NT2/D1 (cell line): ENCODE measurements around the gene RHOF.

Experiments
- DNase-seq: peaks from one replicate; pipeline ENCODE4 v3.0.0-alpha.2; 2011; ENCODE audit warnings: low read depth, low spot score
- H3K27me3 ChIP-seq: 2 replicates; pipeline ENCODE4 v1.6.0; 2011; ENCODE audit warnings: mild to moderate bottlenecking; ENCODE audit not compliant: insufficient read length, insufficient read depth
- H3K36me3 ChIP-seq: 2 replicates; pipeline ENCODE4 v1.6.1; 2011; ENCODE audit warnings: mild to moderate bottlenecking, low read length, mixed read lengths; ENCODE audit not compliant: insufficient read depth, insufficient read length
- H3K4me1 ChIP-seq: 2 replicates; pipeline ENCODE4 v1.5.1; 2011; ENCODE audit not compliant: insufficient read depth, insufficient read length
- H3K4me3 ChIP-seq: 2 replicates; pipeline ENCODE4 v1.5.1; 2011; ENCODE audit warnings: low read depth; ENCODE audit not compliant: insufficient read length
- H3K9ac ChIP-seq: 2 replicates; pipeline ENCODE4 v1.6.0; 2011; ENCODE audit warnings: low read depth; ENCODE audit not compliant: insufficient read length
- H3K9me3 ChIP-seq: 2 replicates; pipeline ENCODE4 v1.5.1; 2011; ENCODE audit warnings: mild to moderate bottlenecking, low read length; ENCODE audit not compliant: insufficient read depth
- SUZ12 ChIP-seq: IDR thresholded peaks from 2 replicates; pipeline ENCODE4 v1.6.1; 2011; ENCODE audit not compliant: insufficient read length, insufficient read depth; ENCODE audit errors: extremely low read depth
- YY1 ChIP-seq: IDR thresholded peaks from 2 replicates; pipeline ENCODE4 v1.6.1; 2011; ENCODE audit not compliant: insufficient read length, insufficient read depth
- ZNF274 ChIP-seq: IDR thresholded peaks from 2 replicates; pipeline ENCODE4 v1.6.1; 2011; ENCODE audit warnings: mild to moderate bottlenecking, low read depth, low read length

RHOF gene

DNA sequence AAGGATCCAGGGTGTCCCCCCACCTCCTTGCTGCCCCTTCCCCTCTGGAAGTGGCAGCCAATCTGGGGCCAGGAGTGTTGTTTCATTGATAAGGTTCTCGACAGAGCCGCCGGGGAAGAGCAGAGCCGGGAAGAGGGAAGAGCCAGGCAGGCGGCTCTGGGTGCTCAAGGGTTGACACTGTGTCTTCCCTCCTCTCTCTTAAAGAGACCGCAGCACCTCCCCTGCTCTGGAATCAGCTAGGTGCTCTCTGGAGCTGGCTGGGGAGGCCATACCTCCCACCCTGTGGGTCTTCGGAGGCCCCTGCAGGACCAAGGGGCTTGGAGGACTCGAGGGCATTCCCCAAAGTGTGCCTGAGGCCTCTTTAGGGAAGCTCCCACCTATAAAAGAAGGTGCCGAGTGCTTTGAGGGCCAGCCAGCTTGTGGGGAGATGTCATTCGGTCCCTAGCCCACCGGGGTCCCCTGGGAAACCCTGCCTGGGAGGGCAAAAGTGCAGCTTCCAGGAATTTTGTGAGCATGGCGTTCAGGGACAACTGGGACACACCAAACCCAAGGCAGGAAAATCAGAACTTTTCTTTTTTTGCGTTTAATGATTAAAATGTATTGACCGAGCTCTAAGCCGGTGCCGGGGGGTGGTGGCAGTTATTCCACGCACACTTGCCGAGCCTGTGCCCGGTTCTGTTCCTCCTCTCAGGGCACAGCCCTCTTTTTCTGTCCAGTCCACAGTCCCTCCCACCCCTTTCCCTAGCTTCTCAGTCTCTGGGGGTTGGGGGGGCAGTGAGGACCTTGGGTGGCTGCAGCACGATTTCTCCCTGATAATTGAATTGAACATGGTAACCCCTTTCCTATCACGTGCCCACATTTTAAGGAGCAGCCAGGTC, 13.3 kb upstream of the RHOF start:
- Histone ChIP-seq H3K4me3 (peak overlapping the region; percentile 27), H3K4me1 (peaks cover 24% of the 10 kb centered on the region), H3K9me3 (no peaks in the 10 kb centered on the region), H3K36me3 (peaks cover 59% of the 10 kb centered on the region), H3K9ac (peak overlapping the region; percentile 74), H3K27me3 (no peaks in the 10 kb centered on the region)
- TF ChIP-seq YY1: no peak
- TF ChIP-seq SUZ12: no peak
- TF ChIP-seq ZNF274: no peak
- no peak for DNase-seq

DNA sequence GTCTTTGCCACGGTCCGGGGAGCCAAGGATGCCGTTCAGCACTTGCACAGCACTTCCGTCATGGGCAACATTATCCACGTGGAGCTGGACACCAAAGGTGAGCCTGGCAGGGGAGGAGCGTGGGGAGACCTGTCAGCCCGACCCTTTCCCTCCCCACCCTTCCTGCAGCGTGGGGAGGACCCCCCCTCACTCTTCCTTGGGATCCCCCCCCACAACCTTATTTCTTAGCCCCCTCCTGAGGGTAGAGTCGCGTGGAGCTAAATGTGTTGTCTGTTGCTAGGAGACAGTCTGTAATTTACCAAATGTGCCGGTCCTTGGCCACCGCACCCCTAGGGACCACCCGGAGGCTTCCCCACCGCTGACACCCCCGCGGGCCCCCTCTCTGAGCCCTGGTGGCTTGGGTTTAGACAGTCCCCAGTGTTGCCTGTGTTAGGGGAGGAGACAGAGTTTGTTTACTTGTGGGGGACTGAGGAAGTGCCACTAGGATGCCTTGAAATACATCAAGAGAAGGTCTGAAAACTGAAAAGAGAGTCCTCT, 12.6 kb upstream of the RHOF start:
- no peak for DNase-seq
- TF ChIP-seq ZNF274 (no peak), SUZ12 (no peak), YY1 (no peak)
- Histone ChIP-seq H3K9me3 (no peaks in the 10 kb centered on the region), H3K27me3 (no peaks in the 10 kb centered on the region), H3K9ac (peak overlapping the region; percentile 74), H3K4me1 (peaks cover 17% of the 10 kb centered on the region), H3K36me3 (peaks cover 59% of the 10 kb centered on the region), H3K4me3 (peak overlapping the region; percentile 27)

DNA sequence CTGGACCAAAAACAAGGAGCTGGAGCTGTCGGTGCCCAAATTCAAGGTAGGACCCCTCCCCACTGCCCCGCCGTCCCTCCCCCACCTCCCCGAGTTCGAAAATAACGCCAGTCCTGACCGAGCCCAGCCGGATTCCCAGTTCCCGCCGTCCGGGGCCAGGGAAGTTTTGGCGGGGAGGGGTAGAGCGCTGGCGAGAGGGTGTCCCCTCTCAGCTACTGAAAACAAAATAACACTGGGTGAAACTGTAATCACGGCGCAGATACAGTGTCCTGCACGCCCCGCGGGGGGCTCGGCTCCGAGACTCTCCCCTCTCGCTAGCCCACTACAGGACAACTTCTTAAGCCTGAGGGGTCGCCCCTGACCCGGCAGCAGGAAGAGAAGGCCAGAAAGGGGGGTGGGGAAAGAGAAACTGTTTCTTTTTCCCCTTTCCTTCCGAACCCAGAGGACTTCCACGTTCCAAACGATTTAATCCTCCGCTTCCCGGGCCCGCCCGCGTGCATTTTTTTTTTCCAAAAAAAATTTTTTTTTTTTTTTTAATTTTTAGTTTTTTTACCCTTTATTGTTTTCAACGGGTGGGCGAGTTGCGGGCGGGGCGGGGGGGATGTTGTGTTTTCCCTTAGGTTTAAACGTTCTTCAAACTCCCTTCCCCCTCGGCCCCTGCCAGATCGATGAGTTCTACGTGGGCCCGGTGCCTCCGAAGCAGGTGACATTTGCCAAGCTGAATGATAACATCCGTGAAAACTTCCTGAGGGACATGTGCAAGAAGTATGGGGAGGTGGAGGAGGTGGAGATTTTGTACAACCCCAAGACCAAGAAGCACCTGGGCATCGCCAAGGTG, 11.9 kb upstream of the RHOF start:
- Histone ChIP-seq H3K9me3 (no peaks in the 10 kb centered on the region), H3K9ac (peak overlapping the region; percentile 88), H3K4me1 (peaks cover 10% of the 10 kb centered on the region), H3K27me3 (no peaks in the 10 kb centered on the region), H3K36me3 (peaks cover 54% of the 10 kb centered on the region), H3K4me3 (peak overlapping the region; percentile 71)
- no peak for DNase-seq
- TF ChIP-seq YY1 (no peak), ZNF274 (no peak), SUZ12 (no peak)

DNA sequence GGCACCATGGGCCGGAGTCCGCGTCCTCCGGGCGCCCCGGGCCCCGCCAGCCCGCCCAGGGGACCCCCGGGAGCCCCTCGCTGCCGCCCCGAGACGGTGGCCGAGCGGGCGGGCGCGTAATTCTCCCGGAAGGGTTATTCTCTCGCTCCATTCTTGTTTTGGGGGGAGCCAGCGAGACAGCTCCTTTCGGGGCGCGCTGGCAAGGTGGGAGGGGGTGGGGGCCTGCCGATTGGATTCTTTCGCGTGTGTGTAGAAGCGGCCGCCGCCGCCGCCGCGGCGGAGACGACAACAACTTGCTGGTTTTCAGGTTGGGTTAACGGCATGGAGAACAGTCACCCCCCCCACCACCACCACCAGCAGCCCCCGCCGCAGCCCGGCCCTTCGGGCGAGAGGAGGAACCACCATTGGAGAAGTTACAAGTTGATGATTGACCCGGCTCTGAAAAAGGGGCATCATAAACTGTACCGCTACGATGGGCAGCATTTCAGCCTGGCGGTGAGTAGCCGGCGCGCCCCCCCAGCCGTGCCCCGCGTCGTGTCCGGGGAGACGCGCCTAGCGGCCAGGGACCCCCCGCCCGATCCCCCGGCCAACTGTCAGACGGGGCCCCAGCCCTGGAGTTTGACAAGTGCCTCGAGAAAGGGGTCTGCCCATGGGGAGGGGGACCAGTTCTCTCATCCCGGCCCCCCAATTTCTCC, 11.1 kb upstream of the RHOF start:
- no peak for DNase-seq
- TF ChIP-seq SUZ12 (no peak), YY1 (no peak), ZNF274 (no peak)

DNA sequence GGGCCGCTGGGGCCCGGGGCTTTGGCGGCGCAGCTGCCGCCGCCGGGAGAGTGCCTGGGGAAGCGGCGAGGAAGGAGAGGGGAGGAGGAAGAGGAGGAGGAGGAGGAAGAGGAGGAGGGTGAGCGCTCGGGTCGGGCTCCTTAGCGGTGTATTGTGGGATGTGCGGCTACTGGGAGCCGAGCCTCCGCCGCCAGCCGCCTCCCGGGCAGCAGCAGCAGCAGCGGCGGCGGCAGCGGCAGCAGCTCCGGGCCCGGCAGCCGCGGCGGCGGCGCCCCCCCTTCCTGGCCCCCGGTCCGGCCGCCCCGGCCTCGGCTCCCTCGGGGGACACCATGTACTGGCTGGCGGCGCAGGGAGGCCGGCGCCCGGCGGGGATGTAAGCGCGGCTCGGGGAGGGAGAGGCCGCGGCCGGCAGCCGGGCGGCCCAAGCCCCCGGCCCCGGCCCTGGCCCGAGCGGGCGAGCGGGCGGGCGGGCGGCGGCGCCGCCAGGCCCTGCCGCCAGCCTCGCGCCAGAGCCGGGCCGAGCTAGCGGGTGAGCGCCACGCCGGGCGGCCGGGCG, 10.5 kb upstream of the RHOF start, which contains the start of gene SETD1B:
Gene SETD1B (plus strand): TSS at position 149 of the 556 bp plus-strand sequence. CDS start 729 bp downstream, outside the sequence.
- no peak for DNase-seq
- TF ChIP-seq SUZ12: no peak
- TF ChIP-seq YY1: no peak
- TF ChIP-seq ZNF274: no peak
- Histone ChIP-seq H3K27me3 (no peaks in the 10 kb centered on the region), H3K4me3 (peak within 1 kb of the TSS; percentile 71), H3K9me3 (no peaks in the 10 kb centered on the region), H3K36me3 (peaks cover 40% of the 10 kb centered on the region), H3K4me1 (peaks cover 9% of the 10 kb centered on the region), H3K9ac (peak within 1 kb of the TSS; percentile 98)

More for the DNA sequence above, 11.1 kb upstream of the RHOF start:
- Histone ChIP-seq H3K27me3 (no peaks in the 10 kb centered on the region), H3K4me3 (peak overlapping the region; percentile 71), H3K9ac (peak overlapping the region; percentile 88), H3K4me1 (peaks cover 8% of the 10 kb centered on the region), H3K9me3 (no peaks in the 10 kb centered on the region), H3K36me3 (peaks cover 45% of the 10 kb centered on the region)
